ENCODE results near the gene FOXP1.

- TF ChIP-seq CTCF (IDR thresholded peaks at IDR 0.05) (no peak), EZH2 (IDR thresholded peaks at IDR 0.05; ENCODE audit: borderline replicate concordance, insufficient read depth, low read depth, low read length, poor library complexity, severe bottlenecking) (no peak)
Observed at GRCh38 chr3:71048948-71049347, 534.6 kb downstream of the FOXP1 start.

Measured in B cell (primary cell).